Measurements from ENCODE around the gene CPA5.

GRCh38 chr7:130346177-130346905, 1.7 kb downstream of the CPA5 start:
- TF ChIP-seq MLX (CRISPR knock-in tag; IDR thresholded peaks at IDR 0.05) (no peak), CTCF (IDR thresholded peaks at IDR 0.05) (no peak), SP1 (CRISPR knock-in tag; conservative IDR thresholded peaks at IDR 0.05) (no peak), FOXJ3 (CRISPR knock-in tag; IDR thresholded peaks at IDR 0.05; ENCODE audit: borderline replicate concordance) (no peak), E2F5 (CRISPR knock-in tag; IDR thresholded peaks at IDR 0.05) (no peak), USF1 (CRISPR knock-in tag; IDR thresholded peaks at IDR 0.05) (no peak), SMAD3 (CRISPR knock-in tag; IDR thresholded peaks at IDR 0.05; ENCODE audit: borderline replicate concordance) (no peak), ZNF512 (CRISPR knock-in tag; IDR thresholded peaks at IDR 0.05; ENCODE audit: borderline replicate concordance) (no peak), MAX (CRISPR knock-in tag; IDR thresholded peaks at IDR 0.05) (no peak), ATF2 (CRISPR knock-in tag; IDR thresholded peaks at IDR 0.05; ENCODE audit: borderline replicate concordance, low read depth) (no peak), PREB (CRISPR knock-in tag; IDR thresholded peaks at IDR 0.05; ENCODE audit: borderline replicate concordance) (no peak)
